OCI-M2 (cell line): ENCODE data around the gene VWA5B2.

Experiments used
- DNase-seq: peaks from one replicate; lab custom pipeline; 2025; ENCODE audit not compliant: unreplicated experiment; lab: John Stamatoyannopoulos, UW

VWA5B2 gene

GRCh38 chr3:184272269-184272668 is 42.9 kb downstream of the VWA5B2 start:
- no peak for DNase-seq

- DNase-seq: no peak
Measured at GRCh38 chr3:184275381-184275701, 46.0 kb downstream of the VWA5B2 start.

GRCh38 chr3:184275961-184276910 is 46.9 kb downstream of the VWA5B2 start, which contains the start of gene ECE2:
TSS of gene ECE2 (plus strand) at chr3:184276022. CDS start at chr3:184276154, 132 bp downstream.
- no peak for DNase-seq

- DNase-seq: no peak
Measured at GRCh38 chr3:184277366-184277765, 48.0 kb downstream of the VWA5B2 start.

- no peak for DNase-seq
Measured at GRCh38 chr3:184282941-184283340, 53.6 kb downstream of the VWA5B2 start.

GRCh38 chr3:184283681-184284080 is 54.3 kb downstream of the VWA5B2 start:
- no peak for DNase-seq

GRCh38 chr3:184284696-184285095 is 55.3 kb downstream of the VWA5B2 start:
- no peak for DNase-seq

- peak; percentile 15 for DNase-seq
Measured at GRCh38 chr3:184289426-184289938, 60.1 kb downstream of the VWA5B2 start.

GRCh38 chr3:184290331-184290730 is 60.9 kb downstream of the VWA5B2 start:
- no peak for DNase-seq

- no peak for DNase-seq
Measured at GRCh38 chr3:184291044-184291737, 61.8 kb downstream of the VWA5B2 start.
